ENCODE measurements around the gene EFCAB13.
"Not testable (repeated sequence)": the region's sequence is repeated elsewhere in the genome, so short reads cannot be mapped to it uniquely, and the experiment has no call there.

The EFCAB13 gene

GRCh38 chr17:47330548-47330947 is 6.8 kb downstream of the EFCAB13 start:
- H3K36me3 Mint-ChIP-seq (ENCODE audit: low read depth), result peaks cover 61% of the 10 kb centered on the region
- intact Hi-C loops (cut with micrococcal nuclease), result no loop called here
- H3K27ac Mint-ChIP-seq, result no peak overlapping the region
- H3K27me3 Mint-ChIP-seq, result no peaks in the 10 kb centered on the region
- peaks cover 9% of the 10 kb centered on the region for H3K4me1 Mint-ChIP-seq (ENCODE audit: low read depth)
- no peaks in the 10 kb centered on the region for H3K9me3 Mint-ChIP-seq
- no peak overlapping the region for H3K4me3 Mint-ChIP-seq

GRCh38 chr17:47332287-47332686 is 8.5 kb downstream of the EFCAB13 start:
- no peaks in the 10 kb centered on the region for H3K27me3 Mint-ChIP-seq
- H3K36me3 Mint-ChIP-seq (ENCODE audit: low read depth), result peaks cover 72% of the 10 kb centered on the region
- H3K27ac Mint-ChIP-seq, result no peak overlapping the region
- peaks cover 11% of the 10 kb centered on the region for H3K4me1 Mint-ChIP-seq (ENCODE audit: low read depth)
- H3K4me3 Mint-ChIP-seq, result no peak overlapping the region
- intact Hi-C loops (cut with micrococcal nuclease), result no loop called here
- H3K9me3 Mint-ChIP-seq, result no peaks in the 10 kb centered on the region

GRCh38 chr17:47335101-47335936 is 11.6 kb downstream of the EFCAB13 start:
- H3K4me3 Mint-ChIP-seq, result no peak overlapping the region
- H3K9me3 Mint-ChIP-seq, result no peaks in the 10 kb centered on the region
- peaks cover 5% of the 10 kb centered on the region for H3K4me1 Mint-ChIP-seq (ENCODE audit: low read depth)
- H3K27me3 Mint-ChIP-seq, result no peaks in the 10 kb centered on the region
- no peak overlapping the region for H3K27ac Mint-ChIP-seq
- intact Hi-C loops (cut with micrococcal nuclease), result no loop called here
- peaks cover 70% of the 10 kb centered on the region for H3K36me3 Mint-ChIP-seq (ENCODE audit: low read depth)

GRCh38 chr17:47338026-47338425 is 14.3 kb downstream of the EFCAB13 start:
- no peak overlapping the region for H3K27ac Mint-ChIP-seq
- H3K4me1 Mint-ChIP-seq (ENCODE audit: low read depth), result peaks cover 5% of the 10 kb centered on the region
- H3K27me3 Mint-ChIP-seq, result no peaks in the 10 kb centered on the region
- intact Hi-C loops (cut with micrococcal nuclease), result no loop called here
- H3K9me3 Mint-ChIP-seq, result no peaks in the 10 kb centered on the region
- H3K4me3 Mint-ChIP-seq, result no peak overlapping the region
- H3K36me3 Mint-ChIP-seq (ENCODE audit: low read depth), result peaks cover 67% of the 10 kb centered on the region

- intact Hi-C loops (cut with micrococcal nuclease), result no loop called here
- peaks cover 53% of the 10 kb centered on the region for H3K36me3 Mint-ChIP-seq (ENCODE audit: low read depth)
- H3K4me3 Mint-ChIP-seq, result no peak overlapping the region
- no peak overlapping the region for H3K27ac Mint-ChIP-seq
- no peaks in the 10 kb centered on the region for H3K27me3 Mint-ChIP-seq
- H3K9me3 Mint-ChIP-seq, result no peaks in the 10 kb centered on the region
- peaks cover 5% of the 10 kb centered on the region for H3K4me1 Mint-ChIP-seq (ENCODE audit: low read depth)
These were observed 29.1 kb downstream of the EFCAB13 start for GRCh38 chr17:47352848-47353247.

GRCh38 chr17:47358652-47359051 is 34.9 kb downstream of the EFCAB13 start:
- Mint-ChIP-seq H3K27me3 (no peaks in the 10 kb centered on the region), H3K4me1 (ENCODE audit: low read depth) (peaks cover 4% of the 10 kb centered on the region), H3K4me3 (no peak overlapping the region), H3K36me3 (ENCODE audit: low read depth) (peaks cover 54% of the 10 kb centered on the region), H3K27ac (no peak overlapping the region), H3K9me3 (no peaks in the 10 kb centered on the region)
- intact Hi-C loops (cut with micrococcal nuclease), result no loop called here

GRCh38 chr17:47363171-47363570 is 39.4 kb downstream of the EFCAB13 start:
- Mint-ChIP-seq H3K27me3 (no peaks in the 10 kb centered on the region), H3K36me3 (ENCODE audit: low read depth) (peaks cover 38% of the 10 kb centered on the region), H3K9me3 (no peaks in the 10 kb centered on the region), H3K27ac (no peak overlapping the region), H3K4me1 (ENCODE audit: low read depth) (no peaks in the 10 kb centered on the region), H3K4me3 (no peak overlapping the region)
- intact Hi-C loops (cut with micrococcal nuclease), result no loop called here

- no peak overlapping the region for H3K4me3 Mint-ChIP-seq
- no peaks in the 10 kb centered on the region for H3K4me1 Mint-ChIP-seq (ENCODE audit: low read depth)
- no peaks in the 10 kb centered on the region for H3K27me3 Mint-ChIP-seq
- H3K36me3 Mint-ChIP-seq (ENCODE audit: low read depth), result peaks cover 50% of the 10 kb centered on the region
- H3K9me3 Mint-ChIP-seq, result peaks cover 7% of the 10 kb centered on the region
- intact Hi-C loops (cut with micrococcal nuclease), result no loop called here
- no peak overlapping the region for H3K27ac Mint-ChIP-seq
These were observed 43.5 kb downstream of the EFCAB13 start for GRCh38 chr17:47367257-47367656.

GRCh38 chr17:47368262-47368661 is 44.5 kb downstream of the EFCAB13 start:
- Mint-ChIP-seq H3K36me3 (ENCODE audit: low read depth) (peaks cover 50% of the 10 kb centered on the region), H3K4me1 (ENCODE audit: low read depth) (no peaks in the 10 kb centered on the region), H3K27ac (no peak overlapping the region), H3K27me3 (no peaks in the 10 kb centered on the region), H3K9me3 (peaks cover 17% of the 10 kb centered on the region), H3K4me3 (no peak overlapping the region)
- intact Hi-C loops (cut with micrococcal nuclease), result no loop called here

GRCh38 chr17:47370899-47371298 is 47.1 kb downstream of the EFCAB13 start:
- H3K27me3 Mint-ChIP-seq; H3K4me1 Mint-ChIP-seq (ENCODE audit: low read depth); H3K27ac Mint-ChIP-seq; intact Hi-C loops (cut with micrococcal nuclease); H3K4me3 Mint-ChIP-seq: not testable (repeated sequence)
- H3K36me3 Mint-ChIP-seq (ENCODE audit: low read depth), result peaks cover 52% of the 10 kb centered on the region
- H3K9me3 Mint-ChIP-seq, result peaks cover 21% of the 10 kb centered on the region

- H3K4me1 Mint-ChIP-seq (ENCODE audit: low read depth), result no peaks in the 10 kb centered on the region
- H3K27ac Mint-ChIP-seq, result no peak overlapping the region
- H3K9me3 Mint-ChIP-seq, result peaks cover 21% of the 10 kb centered on the region
- H3K36me3 Mint-ChIP-seq (ENCODE audit: low read depth), result peaks cover 40% of the 10 kb centered on the region
- H3K27me3 Mint-ChIP-seq, result no peaks in the 10 kb centered on the region
- H3K4me3 Mint-ChIP-seq, result no peak overlapping the region
- intact Hi-C loops (cut with micrococcal nuclease), result no loop called here
These were observed 49.2 kb downstream of the EFCAB13 start for GRCh38 chr17:47373002-47373401.

GRCh38 chr17:47376247-47376646 is 52.5 kb downstream of the EFCAB13 start:
- Mint-ChIP-seq H3K9me3 (peaks cover 21% of the 10 kb centered on the region), H3K36me3 (ENCODE audit: low read depth) (peaks cover 37% of the 10 kb centered on the region), H3K4me1 (ENCODE audit: low read depth) (no peaks in the 10 kb centered on the region), H3K27ac (no peak overlapping the region), H3K27me3 (no peaks in the 10 kb centered on the region), H3K4me3 (no peak overlapping the region)
- intact Hi-C loops (cut with micrococcal nuclease), result no loop called here

GRCh38 chr17:47388825-47389224 is 65.1 kb downstream of the EFCAB13 start:
- Mint-ChIP-seq H3K27ac (no peak overlapping the region), H3K4me1 (ENCODE audit: low read depth) (no peaks in the 10 kb centered on the region), H3K36me3 (ENCODE audit: low read depth) (peaks cover 51% of the 10 kb centered on the region), H3K9me3 (peaks cover 16% of the 10 kb centered on the region), H3K4me3 (no peak overlapping the region), H3K27me3 (no peaks in the 10 kb centered on the region)
- intact Hi-C loops (cut with micrococcal nuclease), result no loop called here

GRCh38 chr17:47397532-47398128 is 73.9 kb downstream of the EFCAB13 start:
- H3K4me3 Mint-ChIP-seq; H3K9me3 Mint-ChIP-seq; H3K4me1 Mint-ChIP-seq (ENCODE audit: low read depth); intact Hi-C loops (cut with micrococcal nuclease); H3K36me3 Mint-ChIP-seq (ENCODE audit: low read depth); H3K27ac Mint-ChIP-seq; H3K27me3 Mint-ChIP-seq: not testable (repeated sequence)

- H3K9me3 Mint-ChIP-seq, result no peaks in the 10 kb centered on the region
- no peak overlapping the region for H3K27ac Mint-ChIP-seq
- H3K4me3 Mint-ChIP-seq, result no peak overlapping the region
- intact Hi-C loops (cut with micrococcal nuclease), result no loop called here
- no peaks in the 10 kb centered on the region for H3K4me1 Mint-ChIP-seq (ENCODE audit: low read depth)
- no peaks in the 10 kb centered on the region for H3K27me3 Mint-ChIP-seq
- peaks cover 9% of the 10 kb centered on the region for H3K36me3 Mint-ChIP-seq (ENCODE audit: low read depth)
These were observed 76.6 kb downstream of the EFCAB13 start for GRCh38 chr17:47400333-47400732.

Measured in dendritic cell treated with granulocyte-macrophage colony-stimulating factor and Interleukin-4, amounts not matched to agents 40 ng/mL and 50 ng/mL, for 4 days (primary cell).